K562 (cell line): ENCODE measurements around the gene MMP24OS. TPM values are rescaled to one million over a fixed set of nuclear protein-coding genes. Genes with fewer than 3 reads are reported as not detected.

ENCODE experiments used
- BHLHE40 ChIP-seq: IDR thresholded peaks from 2 replicates; pipeline ENCODE4 v1.6.1; 2011; ENCODE audit warnings: low read length, improper control_type of control experiment
- CCAR2 ChIP-seq: fragments of 200-400 bp; formaldehyde crosslinking; IDR thresholded peaks from 2 replicates; pipeline ENCODE4 v1.6.1; 2017; ENCODE audit warnings: mild to moderate bottlenecking, low read depth, low read length
- EP300 ChIP-seq: IDR thresholded peaks from 2 replicates; pipeline ENCODE4 v1.6.1; 2012; ENCODE audit warnings: low read length, improper control_type of control experiment
- ETS2 ChIP-seq: IDR thresholded peaks from 2 replicates; pipeline ENCODE4 v1.6.1; 2016; ENCODE audit warnings: borderline replicate concordance, missing genetic modification characterization, mild to moderate bottlenecking, moderate library complexity, missing compliant biosample characterization; ENCODE audit not compliant: poor library complexity, severe bottlenecking
- NRF1 ChIP-seq, 2 experiments: fragments of 450-650 bp; IDR thresholded peaks in 1 of 2; conservative IDR thresholded peaks in 1 of 2; 2 replicates each; pipeline ENCODE4 v1.6.1; 2014; ENCODE audit warnings: mild to moderate bottlenecking in 2 of 2
- PKNOX1 ChIP-seq: fragments of 450-650 bp; IDR thresholded peaks from 2 replicates; pipeline ENCODE4 v1.6.1; 2016
- SIN3A ChIP-seq, 2 experiments: fragments of 150-350 bp in 1 of 2; IDR thresholded peaks; 2 replicates each; pipeline ENCODE4 v1.6.1; 2011 to 2016; ENCODE audit warnings: borderline replicate concordance in 2 of 2, low read depth in 2 of 2, low read length in 2 of 2, mild to moderate bottlenecking in 2 of 2, moderate library complexity in 2 of 2; ENCODE audit not compliant: control insufficient read depth in 1 of 2
- USF1 ChIP-seq: sonication (generic); formaldehyde crosslinking; IDR thresholded peaks from 2 replicates; pipeline ENCODE4 v1.9.0; 2022; ENCODE audit warnings: mild to moderate bottlenecking, missing genetic modification reagents
- ZBTB40 ChIP-seq, 2 experiments: fragments of 450-650 bp in 1 of 2; sonication (generic) in 1 of 2; formaldehyde crosslinking in 1 of 2; IDR thresholded peaks; 2 replicates each; pipeline versions ENCODE4 v1.7.1 to v1.9.0; 2016 to 2022; ENCODE audit warnings: inconsistent platforms in 1 of 2, mild to moderate bottlenecking in 1 of 2, missing genetic modification reagents in 1 of 2
- ZNF395 ChIP-seq: fragments of 200-800 bp; sonication (Bioruptor generic); IDR thresholded peaks from 2 replicates; pipeline ENCODE4 v1.6.1; 2017; ENCODE audit warnings: missing genetic modification characterization, missing compliant biosample characterization
- polyA plus RNA-seq, 8 experiments: library from polyadenylated mRNA; depleted of rRNA in 4 of 8; stranded (reverse) in 5 of 8; unstranded in 3 of 8; fragments of >200 nt; fragmentation: Nextera tagmentation in 2 of 8; fragmentation: Illumina TruSeq in 1 of 8; extraction: Ambion mirVana in 2 of 8; extraction: Trizol in 1 of 8; gene quantifications; 2 replicates each; pipeline versions ENCODE4 v1.2.1 to v1.2.3, GENCODE V29; 2011 to 2014; ENCODE audit warnings: inconsistent platforms in 1 of 8, missing spikeins in 1 of 8
- total RNA-seq, 7 experiments: library from RNA; depleted of rRNA in 6 of 7; stranded (reverse); fragments of >200 nt in 6 of 7; fragmentation: Illumina TruSeq in 2 of 7; extraction: Trizol in 2 of 7; gene quantifications; 2 replicates each; pipeline versions ENCODE4 v1.2.1 to v1.2.3, GENCODE V29; 2011 to 2021; ENCODE audit warnings: low replicate concordance in 1 of 7

Gene MMP24OS
- total and polyA plus RNA-seq, 9 of the 15 experiments (the other 6 are each of a cell fraction or from before 2014, with no cell fraction given), result 0.92 to 41.5 (median 11.4) TPM

- TF ChIP-seq ETS2 (tag), result no peak
- peak in 1 of 2 experiments; percentile 45; a peak in 1 of 4 replicates for TF ChIP-seq SIN3A (IDR thresholded peaks at IDR 0.05; ENCODE audit: borderline replicate concordance in 2 of 2, control insufficient read depth in 1 of 2, low read depth in 2 of 2, low read length in 2 of 2)
- no peak for TF ChIP-seq ZBTB40 (IDR thresholded peaks at IDR 0.05)
- TF ChIP-seq ZBTB40 (CRISPR knock-in tag; IDR thresholded peaks at IDR 0.05), result no peak
- 0 out of 2 replicates have a peak, but pooled peaks have one; percentile 25 for TF ChIP-seq PKNOX1
- peak; percentile 83 for TF ChIP-seq BHLHE40
- 0 out of 2 replicates have a peak, but pooled peaks have one; percentile 29 for TF ChIP-seq EP300
- peak; percentile 64 for TF ChIP-seq USF1 (CRISPR knock-in tag)
- TF ChIP-seq NRF1 (conservative IDR thresholded peaks at IDR 0.05 in 1 of 2, IDR thresholded peaks at IDR 0.05 in 1 of 2), result peak; percentile 40 to 47; a peak in 1 of 4 replicates
- no peak for TF ChIP-seq CCAR2
- TF ChIP-seq ZNF395 (CRISPR knock-in tag), result peak; percentile 95
These were observed 28.0 kb upstream of the MMP24OS start (continued) for GRCh38 chr20:35305682-35306556.
